NCI-H2171 treated with DMSO at 0.1 percent for 48 hours (cell line): ENCODE data around the gene HOXD11.

Experiments
- DNase-seq: peaks from one replicate; lab custom pipeline; 2025; lab: John Stamatoyannopoulos, UW

Gene HOXD11

DNA sequence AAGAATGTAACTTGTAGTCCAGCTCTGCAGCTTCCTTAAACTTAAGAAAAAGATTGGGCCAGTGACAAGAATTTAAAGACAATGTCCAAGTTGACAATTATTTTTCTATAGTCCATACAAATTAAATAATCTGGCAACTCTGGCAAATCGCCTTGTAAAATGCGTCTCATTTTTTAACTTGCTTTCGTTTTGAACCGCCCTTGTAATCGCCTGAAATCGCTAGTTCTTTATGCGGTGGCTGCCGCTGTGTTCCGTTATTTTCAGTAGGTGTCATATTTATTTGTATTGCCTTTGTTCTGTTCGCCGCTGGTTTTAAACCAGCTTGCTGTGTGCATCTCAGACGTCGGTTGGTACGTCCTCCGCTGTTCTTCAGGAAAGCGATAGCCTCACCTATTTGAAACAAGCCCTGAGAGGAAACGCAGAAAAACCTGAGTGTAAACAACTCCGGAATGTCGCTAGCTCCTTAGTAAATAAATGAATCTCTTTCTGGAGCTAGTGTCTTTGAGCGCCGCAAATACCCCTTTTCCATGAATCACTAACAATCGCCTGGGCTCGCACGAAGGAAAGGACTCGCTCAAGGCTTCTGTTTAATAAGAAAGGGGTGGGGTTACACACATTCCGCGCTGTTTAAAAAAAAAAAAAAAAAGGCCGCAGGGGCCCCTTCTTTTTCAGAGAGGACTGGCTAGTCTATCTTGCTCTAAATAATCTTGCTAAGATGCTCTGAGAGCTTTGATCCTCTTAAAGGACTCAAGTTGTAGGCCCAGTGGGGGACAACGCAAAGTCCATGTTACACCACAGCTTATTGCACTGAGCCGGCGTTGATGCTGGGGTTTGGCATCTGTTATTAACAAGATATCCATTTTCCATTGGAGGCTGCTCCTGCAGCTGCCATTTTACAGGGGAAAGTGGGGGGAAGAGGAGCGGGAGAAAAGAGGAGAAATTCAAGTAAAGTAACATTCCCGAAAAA is 25.4 kb downstream of the HOXD11 start:
- no peak for DNase-seq

DNA sequence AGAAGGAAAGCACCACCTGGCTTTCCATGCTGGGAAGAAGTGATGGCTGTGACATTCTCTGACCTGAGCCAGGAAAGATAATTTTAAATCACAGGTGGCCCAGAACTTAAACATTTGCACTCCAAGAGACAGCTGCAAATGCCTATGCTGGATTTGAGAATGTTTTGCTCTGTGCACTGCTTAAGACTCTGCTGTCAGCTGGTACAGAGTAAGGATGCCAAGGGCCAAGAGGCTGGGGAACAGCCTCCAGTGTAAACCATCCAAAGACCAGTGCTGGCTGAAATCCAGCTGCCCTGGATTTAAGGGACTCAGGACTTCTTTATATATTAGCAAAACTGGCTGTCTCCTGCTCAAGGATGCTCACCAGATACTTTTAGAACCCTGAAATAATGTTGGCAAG is 26.3 kb downstream of the HOXD11 start:
- DNase-seq = no peak

GRCh38 chr2:176134035-176134434 is 27.0 kb downstream of the HOXD11 start:
- no peak for DNase-seq

- DNase-seq = peak; percentile 29
Observed at GRCh38 chr2:176135035-176135440, 28.0 kb downstream of the HOXD11 start.

- no peak for DNase-seq
Observed at GRCh38 chr2:176136374-176137251, 29.5 kb downstream of the HOXD11 start.

DNA sequence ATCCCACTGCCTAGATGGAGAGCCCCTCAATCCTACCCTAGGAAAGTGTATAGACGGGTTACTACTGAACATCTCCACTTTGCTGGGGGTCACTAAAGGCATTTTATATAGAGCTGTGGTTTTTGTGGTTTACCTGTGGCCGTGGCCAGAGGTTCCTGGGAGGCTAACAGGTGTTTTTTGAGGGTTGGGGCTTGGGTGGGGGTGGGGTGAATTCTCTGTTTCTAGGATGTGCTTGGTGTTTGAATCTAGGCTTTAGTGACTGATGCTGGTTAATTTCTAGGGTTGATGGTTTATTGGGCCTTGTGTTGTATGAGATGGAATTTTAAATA is 30.1 kb downstream of the HOXD11 start:
- no peak for DNase-seq

DNA sequence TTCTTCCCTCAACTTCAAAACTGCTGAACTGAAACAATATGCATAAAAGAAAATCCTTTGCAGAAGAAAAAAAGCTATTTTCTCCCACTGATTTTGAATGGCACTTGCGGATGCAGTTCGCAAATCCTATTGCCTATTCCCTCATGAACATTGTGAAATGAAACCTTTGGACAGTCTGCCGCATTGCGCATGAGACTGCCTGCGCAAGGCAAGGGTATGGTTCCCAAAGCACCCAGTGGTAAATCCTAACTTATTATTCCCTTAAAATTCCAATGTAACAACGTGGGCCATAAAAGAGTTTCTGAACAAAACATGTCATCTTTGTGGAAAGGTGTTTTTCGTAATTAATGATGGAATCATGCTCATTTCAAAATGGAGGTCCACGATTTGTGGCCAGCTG is 30.8 kb downstream of the HOXD11 start:
- DNase-seq = no peak

DNA sequence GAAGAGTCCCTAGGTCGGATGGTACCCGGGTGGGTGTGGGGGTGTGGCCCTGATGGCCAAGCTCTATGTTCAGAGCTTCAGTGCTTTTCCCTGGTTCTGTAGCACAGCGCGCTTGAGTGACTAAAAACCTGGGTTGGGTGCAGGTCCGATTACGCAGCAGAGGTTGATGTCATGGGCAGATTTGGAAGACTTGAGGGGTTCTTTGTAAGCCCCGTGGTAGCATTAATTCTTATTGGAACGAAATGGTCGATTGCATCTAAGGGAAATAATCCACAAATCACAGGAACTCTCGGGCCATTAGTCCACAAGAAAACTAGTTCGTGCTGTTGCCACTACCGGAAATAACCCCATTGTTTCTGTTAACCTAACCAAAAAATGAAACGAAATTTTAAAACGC is 31.4 kb downstream of the HOXD11 start:
- no peak for DNase-seq

DNA sequence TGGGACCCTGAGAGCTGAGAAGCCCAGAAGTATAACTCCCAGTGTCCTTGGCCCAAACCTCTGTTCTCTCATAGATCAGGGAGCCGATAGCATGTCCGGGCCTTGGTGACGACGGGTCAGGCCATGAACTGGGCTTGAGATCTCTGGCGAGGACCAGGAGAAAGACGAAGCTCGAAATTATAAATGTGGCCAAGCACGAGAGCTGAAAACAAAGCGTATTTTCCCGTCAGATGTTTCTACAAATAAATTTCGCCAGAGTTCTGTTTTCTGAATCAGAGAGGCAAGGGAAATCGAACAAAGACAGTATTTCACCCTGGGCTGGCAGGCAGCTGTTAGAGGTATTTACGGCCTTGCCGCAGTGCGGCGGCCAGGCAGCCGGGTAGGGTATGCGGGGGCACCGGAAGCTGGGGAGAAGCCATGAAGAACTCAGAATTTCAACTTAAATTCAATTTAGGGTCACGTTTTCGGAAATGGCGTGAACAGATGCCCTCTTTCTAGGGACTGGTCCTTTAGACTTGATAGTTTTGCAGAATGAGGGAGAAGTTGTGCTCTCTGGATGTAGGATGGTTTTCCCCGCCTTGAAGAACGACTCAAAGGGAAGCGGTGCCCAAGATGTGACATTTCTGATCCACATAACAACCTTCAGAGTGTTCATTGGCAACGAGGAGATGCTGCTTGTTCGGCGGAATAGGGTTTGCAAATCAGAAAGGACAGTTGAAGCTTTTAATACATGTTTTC is 32.0 kb downstream of the HOXD11 start:
- DNase-seq = no peak

DNA sequence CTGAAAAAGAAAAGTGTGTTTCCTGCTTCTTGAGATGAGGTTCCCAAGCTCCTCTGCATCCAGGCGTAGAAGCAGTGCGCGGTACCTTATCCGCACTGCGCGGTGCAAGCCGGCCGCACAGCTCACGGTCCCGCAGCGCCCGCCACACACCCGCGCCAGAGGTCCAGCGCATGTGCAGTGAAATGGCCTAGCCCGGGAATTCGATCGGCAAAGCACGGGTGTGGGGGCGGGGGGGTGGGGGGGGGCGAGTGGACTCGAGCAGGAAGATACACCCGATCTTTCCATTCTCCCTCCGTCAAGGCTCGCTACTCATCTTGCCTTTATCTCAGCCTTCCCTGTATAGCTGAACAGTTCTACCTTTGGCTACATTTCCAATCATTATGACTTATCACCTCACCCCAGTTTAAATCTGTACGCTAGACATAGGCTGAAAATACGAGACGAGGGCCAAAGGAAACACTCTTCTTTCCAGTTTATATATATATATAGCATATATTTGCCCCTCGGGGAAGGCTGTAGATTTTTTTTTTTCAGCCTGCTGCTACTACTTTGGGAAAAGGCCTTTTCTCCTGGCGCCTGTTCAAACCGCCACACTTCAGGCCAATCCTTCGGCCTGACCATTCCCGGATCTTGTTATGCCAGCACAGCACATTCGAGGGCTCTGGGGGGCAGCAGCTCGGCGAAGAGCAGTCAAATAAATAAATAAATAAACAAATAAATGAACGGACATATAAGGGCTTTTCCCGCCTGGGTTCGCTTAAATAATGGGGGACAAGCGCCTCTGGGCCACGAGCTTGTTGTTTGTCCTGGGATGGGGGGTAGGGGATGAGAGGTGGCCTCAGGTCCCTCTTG is 32.8 kb downstream of the HOXD11 start:
- DNase-seq = no peak

DNA sequence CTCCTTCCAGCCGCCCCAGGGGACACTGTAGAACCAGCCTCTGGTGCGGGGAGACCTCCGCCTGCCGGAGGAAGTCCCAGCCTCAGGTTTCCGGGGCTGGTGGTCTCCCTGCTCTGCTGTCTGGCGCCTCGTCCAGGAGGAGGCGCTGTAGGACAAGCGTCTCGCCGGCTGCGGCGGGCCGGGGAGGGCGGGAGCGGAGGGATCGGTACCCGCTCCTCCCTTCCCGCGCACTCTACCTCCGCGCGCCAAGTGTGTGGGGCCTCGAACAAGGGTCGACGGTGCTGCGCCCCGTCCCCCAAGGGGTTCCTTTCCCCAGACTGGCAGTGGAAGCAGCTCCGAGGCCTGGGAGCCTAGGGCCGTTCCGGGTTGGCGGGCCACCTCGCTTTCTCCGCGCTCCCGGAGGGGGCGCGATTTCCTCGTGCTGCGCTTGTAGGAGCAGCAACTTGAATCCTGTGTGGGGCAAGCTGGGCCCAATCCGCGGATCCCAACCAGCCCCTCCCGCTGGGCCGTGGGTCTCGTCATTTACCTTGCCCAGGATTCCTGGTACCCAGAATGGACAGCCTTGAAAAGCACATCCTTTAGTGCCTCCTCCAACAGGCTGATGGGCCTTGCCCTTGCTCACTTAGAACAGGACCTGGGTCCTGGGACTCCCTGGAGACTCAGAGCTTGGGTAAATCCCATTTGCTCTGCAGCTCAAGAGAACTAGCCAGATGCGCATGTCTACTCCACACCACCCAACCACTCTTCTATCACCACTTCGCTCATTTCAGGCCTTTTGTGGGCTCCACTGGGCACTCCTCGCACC is 33.6 kb downstream of the HOXD11 start:
- peak; percentile 78 for DNase-seq

DNA sequence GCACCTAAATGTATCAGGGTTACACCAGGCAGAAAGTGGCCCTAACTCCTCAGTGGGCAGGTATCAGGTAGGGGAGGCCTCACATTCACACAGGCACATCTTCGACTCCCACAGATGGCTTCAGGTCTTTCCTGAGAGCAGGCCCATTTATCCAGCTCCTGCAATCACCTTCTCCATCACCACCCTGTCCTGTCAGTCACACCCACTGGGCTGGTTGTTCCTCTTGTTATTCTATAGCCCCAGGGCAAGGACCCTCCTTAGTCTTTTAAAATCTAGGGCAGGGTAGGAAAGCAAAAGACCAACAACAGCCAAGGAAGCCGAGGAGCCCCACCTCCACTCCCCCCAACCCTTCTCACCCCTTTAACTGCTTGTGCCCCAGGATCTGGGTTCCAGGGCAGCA is 35.2 kb downstream of the HOXD11 start:
- no peak for DNase-seq

- no peak for DNase-seq
Observed at GRCh38 chr2:176145085-176145969, 38.2 kb downstream of the HOXD11 start.

- DNase-seq = no peak
Observed at GRCh38 chr2:176146101-176146500, 39.0 kb downstream of the HOXD11 start.

- DNase-seq = no peak
Observed at GRCh38 chr2:176146645-176147044, 39.6 kb downstream of the HOXD11 start.

DNA sequence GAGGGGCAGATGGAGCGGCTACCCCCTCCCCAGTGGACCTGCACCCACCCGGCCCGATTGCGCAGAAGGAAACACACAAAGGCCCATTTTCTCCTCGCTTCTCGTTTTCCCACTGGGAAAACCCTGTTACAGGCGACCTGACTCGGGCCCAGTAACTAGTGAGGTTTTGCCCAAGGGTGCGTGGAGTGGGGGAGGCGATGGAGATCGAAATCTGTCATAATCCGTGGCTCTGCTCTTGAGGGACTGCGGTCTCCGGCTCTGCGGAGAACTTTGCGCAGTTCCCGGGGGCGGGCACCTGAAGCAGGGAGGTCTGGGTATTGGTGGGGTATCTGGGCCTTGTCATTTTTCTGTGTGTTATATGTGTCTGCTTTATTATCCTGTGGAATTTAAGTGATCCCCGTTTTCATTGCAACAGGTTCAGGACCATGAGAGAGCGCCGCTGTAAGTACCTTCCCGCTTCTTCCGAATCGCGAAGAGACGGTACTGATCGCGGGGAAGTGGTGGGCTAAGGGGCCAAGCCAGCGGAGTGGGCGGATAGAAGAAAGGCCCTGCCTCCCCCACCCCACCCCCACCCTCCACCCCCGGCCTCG is 40.2 kb downstream of the HOXD11 start:
- DNase-seq = no peak

GRCh38 chr2:176147800-176148496 is 40.9 kb downstream of the HOXD11 start:
- no peak for DNase-seq

GRCh38 chr2:176148751-176149421 is 41.8 kb downstream of the HOXD11 start:
- DNase-seq = no peak
